Parathyroid adenoma (tissue), 2 donors: ENCODE results near the gene NOXRED1.

ENCODE experiments used
- H2AFZ ChIP-seq: fragments of 300-600 bp; sonication (generic); one replicate; pipeline ENCODE4 v1.7.0; 2017; ENCODE audit warnings: antibody characterized with exemption, mild to moderate bottlenecking
- H3K27ac ChIP-seq: fragments of 300-600 bp; sonication (generic); one replicate; pipeline ENCODE4 v1.7.0; 2017
- H3K27me3 ChIP-seq: fragments of 300-600 bp; sonication (generic); one replicate; pipeline ENCODE4 v1.7.0; 2017; ENCODE audit warnings: low read length; ENCODE audit not compliant: control insufficient read depth, insufficient read depth
- H3K36me3 ChIP-seq: fragments of 300-600 bp; sonication (generic); one replicate; pipeline ENCODE4 v1.7.0; 2017; ENCODE audit warnings: low read length; ENCODE audit not compliant: control insufficient read depth, insufficient read depth
- H3K4me1 ChIP-seq: fragments of 300-600 bp; sonication (generic); one replicate; pipeline ENCODE4 v1.7.0; 2017; ENCODE audit warnings: control low read depth
- H3K4me2 ChIP-seq: fragments of 300-600 bp; sonication (generic); one replicate; pipeline ENCODE4 v1.7.0; 2017; ENCODE audit warnings: low read length
- H3K4me3 ChIP-seq: fragments of 300-600 bp; sonication (generic); one replicate; pipeline ENCODE4 v1.7.0; 2017; ENCODE audit warnings: low read depth, low read length
- H3K79me2 ChIP-seq: fragments of 300-600 bp; sonication (generic); one replicate; pipeline ENCODE4 v1.7.0; 2017; ENCODE audit warnings: control low read depth
- H3K9ac ChIP-seq: fragments of 300-600 bp; sonication (generic); one replicate; pipeline ENCODE4 v1.7.0; 2017; ENCODE audit warnings: mild to moderate bottlenecking
- H3K9me3 ChIP-seq: fragments of 300-600 bp; sonication (generic); one replicate; pipeline ENCODE4 v1.7.0; 2017; ENCODE audit warnings: low read length; ENCODE audit not compliant: control insufficient read depth
- TF ChIP-seq, protein P1 (sequence below): fragments of 300-600 bp; sonication (generic); IDR thresholded peaks from one replicate; pipeline ENCODE4 v1.7.0; 2017; ENCODE audit warnings: antibody characterized with exemption, mild to moderate bottlenecking
- donor health status: primary hyperparathyroidism.

Gene NOXRED1

DNA sequence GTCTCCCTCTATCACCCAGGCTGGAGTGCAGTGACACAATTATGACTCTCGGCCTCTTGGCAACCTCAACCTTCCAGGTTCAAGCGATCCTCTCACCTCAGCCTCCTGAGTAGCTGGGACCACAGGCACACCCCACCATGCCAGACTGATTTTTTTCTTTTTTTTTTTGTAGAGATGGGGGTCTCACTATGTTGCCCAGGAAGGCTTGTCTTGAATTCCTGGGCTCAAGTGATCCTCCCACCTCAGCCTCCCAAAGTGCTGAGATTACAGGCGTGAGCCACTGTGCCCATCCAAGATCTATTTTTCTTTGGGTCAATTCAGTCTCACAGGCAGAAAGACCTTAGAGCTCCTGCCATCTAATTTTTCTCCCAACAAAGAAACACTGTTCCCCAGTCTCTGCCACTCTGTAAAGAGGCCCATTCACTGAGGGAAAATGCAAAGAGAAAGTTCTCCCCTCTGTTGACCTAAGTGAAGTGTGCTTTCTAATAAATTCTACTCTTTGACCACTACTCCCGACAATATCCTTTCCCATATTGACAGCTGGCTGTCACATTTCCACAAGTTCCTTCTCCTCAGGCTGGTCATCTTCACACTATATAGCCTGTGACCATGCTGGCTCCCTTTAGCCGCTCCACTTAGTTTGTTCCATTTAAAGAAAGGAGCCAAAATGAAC, 69.7 kb downstream of the NOXRED1 start:
- Histone ChIP-seq H3K27me3 (no peaks in the 10 kb centered on the region), H3K4me3 (no peak overlapping the region), H3K9ac (no peak overlapping the region), H3K36me3 (no peaks in the 10 kb centered on the region), H3K4me2 (no peak overlapping the region), H3K27ac (no peak overlapping the region), H3K4me1 (no peaks in the 10 kb centered on the region), H2AFZ (no peak overlapping the region), H3K9me3 (no peaks in the 10 kb centered on the region), H3K79me2 (no peaks in the 10 kb centered on the region)
- TF ChIP-seq, protein P1, sequence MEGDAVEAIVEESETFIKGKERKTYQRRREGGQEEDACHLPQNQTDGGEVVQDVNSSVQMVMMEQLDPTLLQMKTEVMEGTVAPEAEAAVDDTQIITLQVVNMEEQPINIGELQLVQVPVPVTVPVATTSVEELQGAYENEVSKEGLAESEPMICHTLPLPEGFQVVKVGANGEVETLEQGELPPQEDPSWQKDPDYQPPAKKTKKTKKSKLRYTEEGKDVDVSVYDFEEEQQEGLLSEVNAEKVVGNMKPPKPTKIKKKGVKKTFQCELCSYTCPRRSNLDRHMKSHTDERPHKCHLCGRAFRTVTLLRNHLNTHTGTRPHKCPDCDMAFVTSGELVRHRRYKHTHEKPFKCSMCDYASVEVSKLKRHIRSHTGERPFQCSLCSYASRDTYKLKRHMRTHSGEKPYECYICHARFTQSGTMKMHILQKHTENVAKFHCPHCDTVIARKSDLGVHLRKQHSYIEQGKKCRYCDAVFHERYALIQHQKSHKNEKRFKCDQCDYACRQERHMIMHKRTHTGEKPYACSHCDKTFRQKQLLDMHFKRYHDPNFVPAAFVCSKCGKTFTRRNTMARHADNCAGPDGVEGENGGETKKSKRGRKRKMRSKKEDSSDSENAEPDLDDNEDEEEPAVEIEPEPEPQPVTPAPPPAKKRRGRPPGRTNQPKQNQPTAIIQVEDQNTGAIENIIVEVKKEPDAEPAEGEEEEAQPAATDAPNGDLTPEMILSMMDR = no peak

DNA sequence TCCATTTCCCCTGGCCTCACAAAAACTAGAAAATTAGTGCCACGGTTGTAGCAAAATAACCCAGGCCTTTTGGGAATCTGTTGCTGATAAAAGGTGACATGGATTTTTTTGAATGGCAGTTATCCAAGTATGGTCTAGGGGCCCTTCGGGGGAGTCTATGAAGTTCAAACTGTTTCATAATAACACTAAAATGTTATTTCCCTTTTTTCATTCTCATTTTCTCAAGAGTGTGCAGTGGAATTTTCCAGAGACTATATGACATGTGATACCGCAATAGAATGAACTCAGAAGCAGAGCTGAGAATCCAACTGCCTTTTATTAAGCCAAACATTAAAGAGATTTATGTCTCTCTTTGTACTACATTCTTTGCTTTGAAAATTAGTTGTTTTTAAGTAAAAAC, 75.6 kb downstream of the NOXRED1 start:
- Histone ChIP-seq H3K27ac (no peak overlapping the region), H3K36me3 (no peaks in the 10 kb centered on the region), H3K9me3 (no peaks in the 10 kb centered on the region), H3K4me2 (no peak overlapping the region), H3K4me3 (no peak overlapping the region), H3K27me3 (no peaks in the 10 kb centered on the region), H3K4me1 (peaks cover 21% of the 10 kb centered on the region), H2AFZ (no peak overlapping the region), H3K79me2 (no peaks in the 10 kb centered on the region), H3K9ac (no peak overlapping the region)
- TF ChIP-seq, protein P1 = no peak

DNA sequence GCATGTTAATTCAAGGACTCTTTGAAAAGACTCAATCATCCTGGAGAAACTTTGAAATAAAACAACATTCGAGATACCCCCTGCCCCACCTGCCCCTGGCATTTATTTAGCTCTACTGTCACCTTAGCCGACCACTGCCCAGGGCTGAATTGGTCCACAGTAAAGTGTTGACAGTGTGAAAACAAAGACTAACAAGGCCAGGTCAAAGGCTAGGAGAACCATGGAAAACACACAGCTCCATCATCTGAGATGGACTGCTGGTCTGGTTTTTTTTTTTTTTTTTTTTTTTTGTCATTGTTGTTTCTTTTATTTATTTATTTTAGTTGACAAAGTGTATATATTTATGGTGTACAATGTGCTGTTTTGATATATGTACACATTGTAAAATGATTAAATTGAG, 76.8 kb downstream of the NOXRED1 start:
- H3K4me2 ChIP-seq = no peak overlapping the region
- TF ChIP-seq, protein P1 = no peak
- no peaks in the 10 kb centered on the region for H3K36me3 ChIP-seq
- no peak overlapping the region for H3K9ac ChIP-seq
- no peaks in the 10 kb centered on the region for H3K27me3 ChIP-seq
- H3K4me3 ChIP-seq = no peak overlapping the region
- H3K4me1 ChIP-seq = peaks cover 21% of the 10 kb centered on the region
- H3K79me2 ChIP-seq = no peaks in the 10 kb centered on the region
- H2AFZ ChIP-seq = no peak overlapping the region
- H3K27ac ChIP-seq = no peak overlapping the region
- no peaks in the 10 kb centered on the region for H3K9me3 ChIP-seq

DNA sequence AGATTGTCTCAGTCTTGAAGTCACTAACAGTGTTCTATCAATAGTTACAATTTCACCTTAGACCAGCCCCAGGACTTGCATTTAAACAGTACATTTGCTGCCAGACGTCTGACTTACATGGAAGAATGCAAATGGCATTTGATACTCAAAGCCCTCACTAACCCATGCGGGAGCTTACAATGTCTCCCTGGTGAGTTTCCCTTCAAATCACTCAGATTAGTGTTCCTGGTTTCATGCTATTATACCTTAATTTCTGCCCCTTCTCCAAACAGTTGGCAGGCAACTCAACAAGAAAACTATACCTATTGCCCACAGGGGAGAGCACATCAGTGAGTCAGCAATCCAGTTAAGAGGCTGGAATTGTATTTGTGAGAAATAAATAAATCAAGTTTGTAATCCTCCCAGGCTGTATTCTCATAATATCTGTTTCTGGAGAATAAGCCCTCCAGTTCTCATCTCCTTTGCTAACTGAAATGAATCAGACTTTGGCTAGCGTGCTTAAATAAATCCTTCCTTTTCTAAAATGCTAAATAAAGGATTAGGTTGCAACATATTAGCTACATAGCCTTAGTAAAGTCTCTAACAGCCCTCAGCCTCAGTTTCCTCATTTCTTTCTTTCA, 78.8 kb downstream of the NOXRED1 start:
- Histone ChIP-seq H3K27ac (peak overlapping the region; percentile 70), H3K4me1 (peaks cover 28% of the 10 kb centered on the region)

More for the DNA sequence above, 78.8 kb downstream of the NOXRED1 start:
- Histone ChIP-seq H3K4me2 (no peak overlapping the region), H3K79me2 (no peaks in the 10 kb centered on the region), H3K27me3 (no peaks in the 10 kb centered on the region), H2AFZ (peak overlapping the region; percentile 29), H3K4me3 (no peak overlapping the region), H3K9ac (no peak overlapping the region), H3K9me3 (no peaks in the 10 kb centered on the region), H3K36me3 (no peaks in the 10 kb centered on the region)
- TF ChIP-seq, protein P1 = no peak
